H9 (cell line): ENCODE results near the gene LRRC8C. TPM values are rescaled to one million over a fixed set of nuclear protein-coding genes. Genes with fewer than 3 reads are reported as not detected.

ENCODE experiments used
- DNase-seq: peaks from one replicate; pipeline ENCODE4 v3.0.0-alpha.2; 2017
- H2AFZ ChIP-seq: one replicate; pipeline ENCODE4 v1.6.1; 2013; ENCODE audit warnings: mild to moderate bottlenecking, low read length, control low read depth, moderate library complexity
- H2AK5ac ChIP-seq: 2 replicates; pipeline ENCODE4 v1.6.1; 2013; ENCODE audit warnings: low read length, control low read depth, mixed read lengths; ENCODE audit not compliant: insufficient read length
- H2BK120ac ChIP-seq: one replicate; pipeline ENCODE4 v1.6.1; 2013; ENCODE audit warnings: low read depth, mild to moderate bottlenecking, low read length, control low read depth, inconsistent platforms; ENCODE audit not compliant: poor library complexity, severe bottlenecking
- H2BK12ac ChIP-seq: 2 replicates; pipeline ENCODE4 v1.6.1; 2013; ENCODE audit warnings: low read length, control low read depth, mixed read lengths, low read depth; ENCODE audit not compliant: insufficient read length
- H2BK15ac ChIP-seq: 2 replicates; pipeline ENCODE4 v1.6.1; 2013; ENCODE audit warnings: low read depth, low read length, control low read depth
- H2BK20ac ChIP-seq: one replicate; pipeline ENCODE4 v1.6.1; 2013; ENCODE audit warnings: low read depth, mild to moderate bottlenecking, low read length, control low read depth, inconsistent platforms; ENCODE audit not compliant: poor library complexity, severe bottlenecking
- H2BK5ac ChIP-seq: 2 replicates; pipeline ENCODE4 v1.6.1; 2013; ENCODE audit warnings: low read length, control low read depth, mixed read lengths; ENCODE audit not compliant: insufficient read length
- H3K14ac ChIP-seq: 2 replicates; pipeline ENCODE4 v1.6.1; 2013; ENCODE audit warnings: low read length, control low read depth; ENCODE audit not compliant: insufficient read depth
- H3K18ac ChIP-seq: 2 replicates; pipeline ENCODE4 v1.6.1; 2013; ENCODE audit warnings: low read depth, mild to moderate bottlenecking, mixed read lengths, low read length, control low read depth; ENCODE audit not compliant: insufficient read length
- H3K23ac ChIP-seq: 2 replicates; pipeline ENCODE4 v1.6.1; 2013; ENCODE audit warnings: low read length, control low read depth, mixed read lengths, low read depth; ENCODE audit not compliant: insufficient read length
- H3K23me2 ChIP-seq: 2 replicates; pipeline ENCODE4 v1.6.1; 2013; ENCODE audit warnings: low read depth, mild to moderate bottlenecking, mixed read lengths, low read length, control low read depth; ENCODE audit not compliant: insufficient read length, poor library complexity, severe bottlenecking
- H3K27ac ChIP-seq: 2 replicates; pipeline ENCODE4 v1.5.1; 2013; ENCODE audit warnings: low read length, control low read depth, mixed read lengths, low read depth; ENCODE audit not compliant: insufficient read length
- H3K27me3 ChIP-seq: 2 replicates; pipeline ENCODE4 v1.6.1; 2013; ENCODE audit warnings: low read length, control low read depth, inconsistent platforms; ENCODE audit not compliant: insufficient read depth
- H3K4ac ChIP-seq: 2 replicates; pipeline ENCODE4 v1.6.1; 2013; ENCODE audit warnings: low read depth, mild to moderate bottlenecking, control low read depth, inconsistent platforms, low read length, moderate library complexity
- H3K4me1 ChIP-seq: 2 replicates; pipeline ENCODE4 v1.6.1; 2013; ENCODE audit warnings: low read length, control low read depth, inconsistent platforms; ENCODE audit not compliant: insufficient read depth
- H3K4me2 ChIP-seq: 2 replicates; pipeline ENCODE4 v1.6.1; 2013; ENCODE audit warnings: low read length, control low read depth, mixed read lengths; ENCODE audit not compliant: insufficient read length, insufficient read depth
- H3K56ac ChIP-seq: 2 replicates; pipeline ENCODE4 v1.6.1; 2013; ENCODE audit warnings: low read depth, mild to moderate bottlenecking, mixed read lengths, low read length, control low read depth; ENCODE audit not compliant: insufficient read length
- H3K79me1 ChIP-seq: 2 replicates; pipeline ENCODE4 v1.6.1; 2013; ENCODE audit warnings: low read depth, mild to moderate bottlenecking, moderate library complexity, low read length, control low read depth, inconsistent platforms; ENCODE audit not compliant: insufficient read depth, poor library complexity, severe bottlenecking
- H3K79me2 ChIP-seq: 2 replicates; pipeline ENCODE4 v1.6.1; 2013; ENCODE audit warnings: low read length, control low read depth, inconsistent platforms; ENCODE audit not compliant: insufficient read depth
- H3K9ac ChIP-seq: 2 replicates; pipeline ENCODE4 v1.6.1; 2013; ENCODE audit warnings: low read length, control low read depth, mixed read lengths; ENCODE audit not compliant: insufficient read length; ENCODE audit errors: extremely low read depth
- H3K9me3 ChIP-seq: one replicate; pipeline ENCODE4 v1.6.1; 2013; ENCODE audit warnings: low read depth, low read length, inconsistent platforms; ENCODE audit not compliant: control insufficient read depth
- H3T11ph ChIP-seq: one replicate; pipeline ENCODE4 v1.6.1; 2013; ENCODE audit warnings: mild to moderate bottlenecking, low read length, control low read depth, inconsistent platforms
- H4K20me1 ChIP-seq: one replicate; pipeline ENCODE4 v1.6.1; 2013; ENCODE audit not compliant: control insufficient read depth, insufficient read length, insufficient read depth
- H4K5ac ChIP-seq: 2 replicates; pipeline ENCODE4 v1.6.1; 2013; ENCODE audit warnings: low read depth, mild to moderate bottlenecking, mixed read lengths, low read length, control low read depth; ENCODE audit not compliant: insufficient read length
- H4K8ac ChIP-seq: replicated peaks from 2 replicates; pipeline ENCODE4 v1.6.1; 2013; ENCODE audit warnings: low read length, control low read depth, mixed read lengths, low read depth; ENCODE audit not compliant: insufficient read length
- H4K91ac ChIP-seq: 2 replicates; pipeline ENCODE4 v1.6.1; 2013; ENCODE audit warnings: low read depth, mild to moderate bottlenecking, moderate library complexity, mixed read lengths, low read length, control low read depth; ENCODE audit not compliant: insufficient read length
- H3K27ac Mint-ChIP-seq, 3 experiments: 2 replicates in 2 of 3; 3 replicates in 1 of 3; pipeline ENCODE4 v1.8.0; 2020 to 2021; ENCODE audit warnings: mixed read lengths in 3 of 3, mild to moderate bottlenecking in 1 of 3, moderate library complexity in 1 of 3
- H3K27me3 Mint-ChIP-seq: 2 replicates; pipeline ENCODE4 v1.8.0; 2021; ENCODE audit warnings: low read depth, mild to moderate bottlenecking, moderate library complexity, mixed read lengths
- H3K36me3 Mint-ChIP-seq, 3 experiments: 2 replicates in 2 of 3; 3 replicates in 1 of 3; pipeline ENCODE4 v1.8.0; 2020 to 2021; ENCODE audit warnings: low read depth in 3 of 3, mixed read lengths in 3 of 3; ENCODE audit not compliant: insufficient read depth in 1 of 3
- H3K4me1 Mint-ChIP-seq, 2 experiments: 2 replicates each; pipeline ENCODE4 v1.8.0; 2020; ENCODE audit warnings: mixed read lengths in 2 of 2
- H3K4me3 Mint-ChIP-seq, 2 experiments: 2 replicates in 1 of 2; 3 replicates in 1 of 2; pipeline ENCODE4 v1.8.0; 2020 to 2021; ENCODE audit warnings: mild to moderate bottlenecking in 2 of 2, mixed read lengths in 2 of 2, moderate library complexity in 1 of 2
- H3K9me3 Mint-ChIP-seq, 2 experiments: 2 replicates in 1 of 2; 3 replicates in 1 of 2; pipeline ENCODE4 v1.8.0; 2020; ENCODE audit warnings: mild to moderate bottlenecking in 2 of 2, mixed read lengths in 2 of 2, moderate library complexity in 1 of 2
- WGBS: extraction: QIAGEN DNeasy Blood & Tissue Kit; methylation state at CpG from one replicate; pipeline ENCODE4 v1.1.7; 2013; ENCODE audit warnings: missing lambda C conversion rate, low lambda C conversion rate, mixed read lengths; ENCODE audit not compliant: insufficient read length; ENCODE audit errors: extremely low coverage; 5-methylcytosine and 5-hydroxymethylcytosine counted together
- total RNA-seq: library from RNA; stranded (reverse); gene quantifications from 2 replicates; pipeline ENCODE4 v1.2.1, GENCODE V29; 2021
- TF ChIP-seq, protein P1 (sequence below): fragments of 200-600 bp; sonication (generic); conservative IDR thresholded peaks from 3 replicates; pipeline ENCODE4 v1.8.0; 2021; ENCODE audit warnings: antibody characterized with exemption, mild to moderate bottlenecking

LRRC8C gene
- total RNA-seq, 1 experiment from 2014 or later: 1.9 TPM

- Histone ChIP-seq H2BK12ac (no peak overlapping the region), H4K91ac (no peak overlapping the region)
These were observed 48.3 kb downstream of the LRRC8C start for GRCh38 chr1:89681045-89681729.

More at GRCh38 chr1:89681045-89681729, 48.3 kb downstream of the LRRC8C start:
- TF ChIP-seq, protein P1, sequence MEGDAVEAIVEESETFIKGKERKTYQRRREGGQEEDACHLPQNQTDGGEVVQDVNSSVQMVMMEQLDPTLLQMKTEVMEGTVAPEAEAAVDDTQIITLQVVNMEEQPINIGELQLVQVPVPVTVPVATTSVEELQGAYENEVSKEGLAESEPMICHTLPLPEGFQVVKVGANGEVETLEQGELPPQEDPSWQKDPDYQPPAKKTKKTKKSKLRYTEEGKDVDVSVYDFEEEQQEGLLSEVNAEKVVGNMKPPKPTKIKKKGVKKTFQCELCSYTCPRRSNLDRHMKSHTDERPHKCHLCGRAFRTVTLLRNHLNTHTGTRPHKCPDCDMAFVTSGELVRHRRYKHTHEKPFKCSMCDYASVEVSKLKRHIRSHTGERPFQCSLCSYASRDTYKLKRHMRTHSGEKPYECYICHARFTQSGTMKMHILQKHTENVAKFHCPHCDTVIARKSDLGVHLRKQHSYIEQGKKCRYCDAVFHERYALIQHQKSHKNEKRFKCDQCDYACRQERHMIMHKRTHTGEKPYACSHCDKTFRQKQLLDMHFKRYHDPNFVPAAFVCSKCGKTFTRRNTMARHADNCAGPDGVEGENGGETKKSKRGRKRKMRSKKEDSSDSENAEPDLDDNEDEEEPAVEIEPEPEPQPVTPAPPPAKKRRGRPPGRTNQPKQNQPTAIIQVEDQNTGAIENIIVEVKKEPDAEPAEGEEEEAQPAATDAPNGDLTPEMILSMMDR: no peak
- H3K4me1 ChIP-seq: 0 out of 2 replicates have a peak, but pooled peaks cover 2% of the 10 kb centered on the region
- no peak overlapping the region for H2BK5ac ChIP-seq
- no peak overlapping the region for H3K27ac ChIP-seq
- no peak overlapping the region for H2AK5ac ChIP-seq
- H3T11ph ChIP-seq: no peak overlapping the region
- H4K8ac ChIP-seq: no peak overlapping the region
- no peak overlapping the region for H3K23ac ChIP-seq
- H2BK20ac ChIP-seq: no peak overlapping the region
- no peak overlapping the region for H2BK15ac ChIP-seq
- H2BK120ac ChIP-seq: no peak overlapping the region
- no peak overlapping the region for H4K5ac ChIP-seq
- H3K79me1 ChIP-seq: no peaks in the 10 kb centered on the region
- no peak overlapping the region for H3K56ac ChIP-seq
- DNase-seq: no peak
- H3K4me2 ChIP-seq: no peak overlapping the region
- no peaks in the 10 kb centered on the region for H4K20me1 ChIP-seq
- no peaks in the 10 kb centered on the region for H3K79me2 ChIP-seq
- no peak overlapping the region for H3K4ac ChIP-seq
- no peaks in the 10 kb centered on the region for H3K23me2 ChIP-seq
- Mint-ChIP-seq H3K4me3 (no peak overlapping the region), H3K27me3 (no peaks in the 10 kb centered on the region), H3K9me3 (peaks cover 0 to 2% of the 10 kb centered on the region in 2 experiments; a peak in 1 of 5 replicates), H3K4me1 (no peaks in the 10 kb centered on the region), H3K27ac (no peak overlapping the region), H3K36me3 (peaks cover 0 to 4% (median 0%) of the 10 kb centered on the region in 3 experiments; a peak in 1 of 7 replicates)
- no peak overlapping the region for H2AFZ ChIP-seq
- H3K9me3 ChIP-seq: no peaks in the 10 kb centered on the region
- WGBS: no CpG with 5 or more reads among the region's 2 CpGs
- H3K9ac ChIP-seq: no peak overlapping the region
- no peak overlapping the region for H3K18ac ChIP-seq
- H3K14ac ChIP-seq: no peak overlapping the region
- H3K27me3 ChIP-seq: no peaks in the 10 kb centered on the region
